B cell (primary cell): Measurements from ENCODE around the gene MVB12A. TPM values are rescaled to one million over a fixed set of nuclear protein-coding genes. Genes with fewer than 3 reads are reported as not detected.

Experiments used
- ATAC-seq: fragments of 200-7000 bp; cut with Tn5 transposase; one replicate; pipeline ENCODE4 v1.10.0; 2021; ENCODE audit warnings: low read depth, mild to moderate bottlenecking, moderate number of reproducible peaks, moderate library complexity
- CTCF ChIA-PET: fragments of 350-600 bp; sonication (Branson Sonifier 250); formaldehyde crosslinking; loops from one replicate; lab custom pipeline; 2021; ENCODE audit warnings: antibody characterized with exemption, inconsistent platforms; lab: Charles Lee
- POLR2A ChIA-PET: fragments of 350-600 bp; sonication (Branson Sonifier 250); formaldehyde crosslinking; loops from one replicate; lab custom pipeline; 2021; ENCODE audit warnings: antibody characterized with exemption; lab: Charles Lee
- DNase-seq: peaks from one replicate; pipeline ENCODE4 v3.0.0; 2013
- H2AFZ ChIP-seq: 2 replicates; pipeline ENCODE4 v1.6.1; 2012; ENCODE audit warnings: mild to moderate bottlenecking, low read depth, low read length; ENCODE audit not compliant: insufficient read depth, poor library complexity, severe bottlenecking
- H3K27ac ChIP-seq, 2 donors: 1 replicate in 1 of 2; 2 replicates in 1 of 2; pipeline ENCODE4 v1.5.1; 2012 to 2013; ENCODE audit warnings: low read length in 2 of 2, mild to moderate bottlenecking in 2 of 2, moderate library complexity in 1 of 2
- H3K27me3 ChIP-seq, 4 experiments: fragments of 200-600 bp in 1 of 4; sonication (generic) in 1 of 4; replicated peaks in 1 of 4; 1 replicate in 2 of 4; 2 replicates in 2 of 4; pipeline versions ENCODE4 v1.6.1 to v1.7.0; 2013 to 2016; ENCODE audit warnings: low read length in 3 of 4, mild to moderate bottlenecking in 2 of 4, mixed read lengths in 1 of 4, moderate library complexity in 1 of 4; ENCODE audit not compliant: insufficient read depth in 4 of 4, control insufficient read depth in 3 of 4; ENCODE audit errors: control extremely low read depth in 1 of 4
- H3K36me3 ChIP-seq, 2 experiments: replicated peaks in 1 of 2; 1 replicate in 1 of 2; 2 replicates in 1 of 2; pipeline versions ENCODE4 v1.6.1 to v1.7.1; 2013; ENCODE audit warnings: low read length in 1 of 2; ENCODE audit not compliant: insufficient read depth in 2 of 2, control insufficient read depth in 1 of 2; ENCODE audit errors: control extremely low read depth in 1 of 2, extremely low read depth in 1 of 2
- H3K4me1 ChIP-seq, 2 donors: fragments of 200-600 bp in 1 of 2; sonication (generic) in 1 of 2; 1 replicate in 1 of 2; 2 replicates in 1 of 2; pipeline versions ENCODE4 v1.5.1 to v1.6.1; 2013 to 2017; ENCODE audit warnings: low read length in 2 of 2; ENCODE audit not compliant: control insufficient read depth in 2 of 2, insufficient read depth in 2 of 2
- H3K4me2 ChIP-seq: replicated peaks from 2 replicates; pipeline ENCODE3; 2012; ENCODE audit warnings: mild to moderate bottlenecking, low read depth, low read length; ENCODE audit not compliant: poor library complexity, severe bottlenecking
- H3K4me3 ChIP-seq, 5 experiments: fragments of 200-600 bp in 1 of 5; sonication (generic) in 1 of 5; 1 replicate in 3 of 5; 2 replicates in 2 of 5; pipeline versions ENCODE4 v1.5.1 to v1.7.0; 2011 to 2016; ENCODE audit warnings: low read length in 4 of 5, mild to moderate bottlenecking in 4 of 5, low read depth in 2 of 5, control low read depth in 1 of 5, moderate library complexity in 1 of 5; ENCODE audit not compliant: insufficient read depth in 1 of 5; ENCODE audit errors: control extremely low read depth in 1 of 5, extremely low read depth in 1 of 5
- H3K79me2 ChIP-seq: fragments of 200-600 bp; sonication (generic); one replicate; pipeline ENCODE4 v1.6.0; 2016; ENCODE audit warnings: low read length; ENCODE audit not compliant: control insufficient read depth, insufficient read depth
- H3K9ac ChIP-seq: fragments of 200-600 bp; sonication (generic); 2 replicates; pipeline ENCODE4 v1.6.1; 2017; ENCODE audit warnings: mild to moderate bottlenecking, low read length, moderate library complexity
- H3K9me3 ChIP-seq, 3 donors: one replicate each; pipeline versions ENCODE4 v1.6.1 to v1.7.1; 2013; ENCODE audit warnings: low read length in 2 of 3; ENCODE audit not compliant: control insufficient read depth in 2 of 3, insufficient read depth in 1 of 3; ENCODE audit errors: control extremely low read depth in 1 of 3
- H4K20me1 ChIP-seq: 2 replicates; pipeline ENCODE4 v1.6.0; 2012; ENCODE audit warnings: mild to moderate bottlenecking, low read length; ENCODE audit not compliant: insufficient read depth, control insufficient read depth, poor library complexity, severe bottlenecking
- H3K27ac Mint-ChIP-seq: one replicate; pipeline ENCODE4 v1.8.0; 2021; ENCODE audit warnings: mixed read lengths
- H3K27me3 Mint-ChIP-seq: one replicate; pipeline ENCODE4 v1.8.0; 2021; ENCODE audit warnings: mixed read lengths
- H3K4me1 Mint-ChIP-seq: one replicate; pipeline ENCODE4 v1.8.0; 2021; ENCODE audit warnings: mixed read lengths
- H3K4me3 Mint-ChIP-seq: one replicate; pipeline ENCODE4 v1.8.0; 2021; ENCODE audit warnings: mixed read lengths
- H3K9me3 Mint-ChIP-seq: one replicate; pipeline ENCODE4 v1.8.0; 2022; ENCODE audit warnings: mixed read lengths; ENCODE audit not compliant: insufficient read depth
- CTCF ChIP-seq: fragments of 200-600 bp; IDR thresholded peaks from one replicate; pipeline ENCODE4 v1.8.0; 2022; ENCODE audit warnings: antibody characterized with exemption, mild to moderate bottlenecking
- EZH2 ChIP-seq: IDR thresholded peaks from 2 replicates; pipeline ENCODE4 v1.6.1; 2012; ENCODE audit warnings: borderline replicate concordance, low read depth, mild to moderate bottlenecking, moderate library complexity, low read length; ENCODE audit not compliant: insufficient read depth, poor library complexity, severe bottlenecking
- WGBS: methylation state at CpG from one replicate; pipeline ENCODE4 v1.1.5; 2013; ENCODE audit warnings: missing lambda C conversion rate; ENCODE audit not compliant: insufficient coverage; 5-methylcytosine and 5-hydroxymethylcytosine counted together
- intact Hi-C: fragments of 100-400 bp; cut with micrococcal nuclease; formaldehyde crosslinking; loops from one replicate; pipeline ENCODE4 v1.10.0; 2022
- polyA plus RNA-seq: library from polyadenylated mRNA; depleted of rRNA; stranded (reverse); fragments of >200 nt; gene quantifications from 2 replicates; pipeline ENCODE4 v1.2.3, GENCODE V29; 2012
- total RNA-seq, 2 donors: library from RNA; stranded (reverse); fragments of 120-200 nt in 1 of 2; gene quantifications; 1 replicate in 1 of 2; 2 replicates in 1 of 2; pipeline versions ENCODE4 v1.2.3 to v1.2.4, GENCODE V29; 2013 to 2022

The MVB12A gene
- total and polyA plus RNA-seq, 2 donors (not counting 1 experiment from before 2014, with no cell fraction given): 31.3 to 33.6 TPM

- H3K27me3 Mint-ChIP-seq: peaks cover 38% of the 10 kb centered on the region
- H3K27ac Mint-ChIP-seq: no peak overlapping the region
- DNase-seq (no peak), ATAC-seq (no peak)
- TF ChIP-seq CTCF (no peak), EZH2 (no peak)
- no peaks in the 10 kb centered on the region for H3K9me3 Mint-ChIP-seq
- ChIA-PET CTCF (interaction anchor here (0.6 kb wide), 1 partner anchor 147 kb away, joined by 3 read pairs; the partner anchor contains the start of gene DDA1), POLR2A (no interaction called here)
- Histone ChIP-seq H2AFZ (no peak overlapping the region), H3K4me3 (no peak overlapping the region), H3K9ac (no peak overlapping the region), H3K27me3 (peaks cover 0 to 63% (median 20%) of the 10 kb centered on the region in 4 experiments), H3K36me3 (no peaks in the 10 kb centered on the region), H3K27ac (no peak overlapping the region), H3K79me2 (no peaks in the 10 kb centered on the region), H4K20me1 (no peaks in the 10 kb centered on the region), H3K4me2 (no peak overlapping the region), H3K9me3 (peaks cover 0 to 11% (median 3%) of the 10 kb centered on the region in 3 donors), H3K4me1 (peaks cover 7 to 10% of the 10 kb centered on the region in 2 donors)
- intact Hi-C loops: no loop called here
- H3K4me3 Mint-ChIP-seq: no peak overlapping the region
- 75% methylated on average over 7 of the region's 11 CpGs for WGBS
- peaks cover 5% of the 10 kb centered on the region for H3K4me1 Mint-ChIP-seq
Observed at GRCh38 chr19:17456127-17456526, 36.3 kb downstream of the MVB12A start.

- Mint-ChIP-seq H3K27ac (no peak overlapping the region), H3K27me3 (peaks cover 32% of the 10 kb centered on the region), H3K4me1 (peaks cover 5% of the 10 kb centered on the region), H3K4me3 (no peak overlapping the region), H3K9me3 (no peaks in the 10 kb centered on the region)
- Histone ChIP-seq H3K27ac (no peak overlapping the region), H3K79me2 (no peaks in the 10 kb centered on the region), H3K4me3 (no peak overlapping the region), H3K4me2 (no peak overlapping the region), H3K36me3 (no peaks in the 10 kb centered on the region), H3K9ac (no peak overlapping the region), H3K27me3 (peaks cover 0 to 54% (median 18%) of the 10 kb centered on the region in 4 experiments), H4K20me1 (no peaks in the 10 kb centered on the region), H3K9me3 (peaks cover 0 to 11% (median 3%) of the 10 kb centered on the region in 3 donors), H3K4me1 (peaks cover 7 to 10% of the 10 kb centered on the region in 2 donors), H2AFZ (no peak overlapping the region)
- WGBS: 94% methylated on average over 5 of the region's 6 CpGs
- ChIA-PET CTCF (interaction anchor here (0.6 kb wide), 1 partner anchor 37 kb away, joined by 3 read pairs; no protein-coding TSS in a partner anchor), POLR2A (no interaction called here)
- TF ChIP-seq EZH2 (no peak), CTCF (no peak)
- DNase-seq (no peak), ATAC-seq (no peak)
- intact Hi-C loops: no loop called here
Observed at GRCh38 chr19:17457616-17458015, 37.8 kb downstream of the MVB12A start.
